Stimulated activated CD4-positive, alpha-beta T cell treated with anti-CD3 and anti-CD28 coated beads, Interleukin-2, amount 100 ng/mL, for 4 hours (primary cell): ENCODE data around the gene PAX6.

Experiments
- DNase-seq: peaks from one replicate; pipeline ENCODE4 v3.0.0-alpha.2; 2020; ENCODE audit warnings: low read depth

Gene PAX6

DNA sequence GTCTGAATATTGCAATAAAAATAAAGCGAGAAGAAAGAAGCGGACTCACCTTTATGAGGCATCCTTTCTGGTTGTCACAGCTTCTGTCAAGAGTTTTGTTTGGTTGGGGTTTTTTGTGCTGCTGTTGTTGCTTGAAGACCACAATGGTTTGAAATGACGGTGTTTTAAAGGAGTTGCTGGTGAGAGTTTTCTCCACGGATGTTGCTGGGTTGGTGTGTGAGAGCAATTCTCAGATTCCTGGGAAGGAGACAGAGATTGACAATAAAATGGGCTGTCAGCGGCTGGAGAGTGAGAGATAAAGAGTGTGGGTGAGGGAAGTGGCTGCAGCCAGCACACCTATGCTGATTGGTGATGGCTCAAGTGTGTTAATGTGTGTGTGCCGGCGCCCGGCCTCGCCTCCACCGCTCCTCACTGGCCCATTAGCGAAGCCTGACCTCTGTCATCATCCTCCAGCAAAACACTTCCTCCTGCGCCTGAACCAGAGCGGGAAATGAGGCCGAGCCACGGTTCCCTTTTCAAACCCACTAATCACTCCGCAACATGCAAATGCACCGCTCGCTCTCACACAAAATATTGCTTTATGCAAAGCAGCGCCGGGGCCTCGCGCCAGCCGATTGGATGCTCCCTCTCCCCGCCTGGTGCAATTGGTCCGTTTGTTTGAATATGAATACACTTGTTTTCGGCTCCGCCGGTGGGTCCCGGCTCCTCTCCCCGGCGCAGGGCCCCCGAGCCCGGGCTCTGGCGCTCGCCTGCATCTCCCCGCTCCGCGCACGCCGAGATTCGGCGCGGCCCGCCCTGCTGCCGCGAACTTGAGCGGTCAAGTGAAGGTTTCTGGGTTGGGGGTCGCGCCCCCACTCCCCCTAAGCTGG lies at the start of gene PAX6:
Gene PAX6 (minus strand): TSS at position 544 of the 869 bp plus-strand sequence. CDS start 4,911 bp downstream, outside the sequence.
- DNase-seq: no peak

DNA sequence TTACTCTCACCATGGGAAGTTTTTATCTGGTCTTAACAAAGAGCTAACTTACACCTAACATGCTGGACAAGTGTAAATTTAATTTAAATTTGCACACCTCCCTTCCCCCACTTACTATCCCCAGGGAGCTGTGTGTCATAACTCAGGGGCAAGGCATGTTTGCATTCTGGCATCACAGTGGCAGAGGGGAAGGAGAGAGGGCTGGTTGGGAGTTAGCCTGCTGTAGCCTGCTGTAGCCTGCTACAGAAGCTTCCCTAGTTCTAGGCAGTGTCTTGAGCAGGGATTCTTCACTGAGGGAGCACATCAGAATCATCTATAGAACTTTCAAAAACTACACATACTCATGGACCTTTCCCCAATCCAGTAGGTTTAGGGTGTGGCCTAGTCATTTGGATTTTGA lies 49.3 kb upstream of the PAX6 start:
- no peak for DNase-seq

DNA sequence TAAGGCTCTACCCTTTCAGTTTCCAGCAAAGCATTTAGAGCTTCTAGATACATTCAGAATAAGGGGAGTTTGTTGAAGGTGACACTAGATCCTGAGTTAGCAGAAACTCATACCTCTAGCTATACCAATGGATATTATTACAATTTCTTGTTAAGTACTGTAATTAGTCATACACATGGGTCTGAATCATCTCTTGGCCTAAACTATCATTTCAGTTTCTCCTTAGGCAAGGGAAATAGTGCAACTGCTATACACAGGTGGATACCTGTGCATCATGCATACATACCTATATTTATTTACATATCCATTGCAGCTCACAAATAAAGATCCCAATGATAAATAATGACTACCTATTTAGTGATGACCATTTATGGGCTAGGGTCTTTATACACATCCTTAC lies 45.1 kb upstream of the PAX6 start:
- DNase-seq: no peak

DNA sequence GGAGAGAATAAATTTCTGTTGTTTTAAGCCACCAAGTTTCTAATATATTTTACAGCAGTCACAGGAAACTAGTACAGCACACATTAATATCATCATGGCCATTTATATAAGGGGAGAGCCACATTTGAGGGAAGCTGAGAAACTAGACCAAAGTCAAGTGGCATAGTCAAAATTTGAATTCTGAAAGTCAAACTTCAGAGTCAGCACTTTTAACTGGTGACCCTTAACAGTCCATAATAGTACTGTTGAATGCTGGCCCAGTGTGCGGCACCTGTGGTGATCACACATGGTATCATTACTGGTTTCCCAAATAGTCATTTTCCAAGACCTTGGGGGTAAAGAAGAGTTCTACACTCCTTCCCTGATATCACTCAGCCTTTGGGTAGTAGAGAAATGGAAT lies 44.3 kb upstream of the PAX6 start:
- no peak for DNase-seq

DNA sequence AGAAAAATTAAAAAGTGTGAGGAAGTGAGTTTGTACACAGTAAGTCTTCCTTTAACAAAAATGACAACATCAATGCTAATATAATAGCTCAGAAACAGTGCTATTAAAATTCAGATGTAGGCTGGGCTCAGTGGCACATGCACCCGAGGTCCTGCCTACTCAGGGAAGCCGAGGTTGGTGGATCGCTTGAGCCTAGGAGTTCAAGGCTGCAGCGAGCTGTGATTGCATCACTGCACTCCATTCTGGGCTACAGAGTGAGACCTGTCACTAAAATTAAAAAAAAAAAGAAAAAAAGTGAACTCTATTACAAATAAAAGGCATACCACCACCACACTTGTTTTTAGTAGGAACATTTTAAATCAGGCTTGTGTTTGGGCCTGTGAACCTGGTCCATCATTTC lies 39.2 kb upstream of the PAX6 start:
- DNase-seq: no peak

DNA sequence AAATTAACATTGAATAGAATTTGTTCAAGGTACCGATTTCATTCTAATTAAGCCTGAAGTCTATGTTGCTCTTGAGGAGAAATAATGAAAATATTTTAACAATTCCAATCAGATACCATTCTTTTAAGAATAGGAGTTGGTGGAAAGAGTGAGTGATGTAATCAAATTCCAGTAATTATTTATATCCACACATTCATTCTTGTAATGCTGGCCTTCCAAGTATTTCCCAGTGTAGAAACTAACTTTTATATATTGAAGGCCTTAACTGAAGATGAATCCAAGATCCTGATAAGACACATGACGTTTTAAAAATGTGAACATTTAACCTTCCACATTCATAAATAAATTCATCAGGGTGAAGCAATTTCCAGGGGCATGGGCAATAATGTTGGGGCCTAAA lies 36.6 kb upstream of the PAX6 start:
- no peak for DNase-seq

DNA sequence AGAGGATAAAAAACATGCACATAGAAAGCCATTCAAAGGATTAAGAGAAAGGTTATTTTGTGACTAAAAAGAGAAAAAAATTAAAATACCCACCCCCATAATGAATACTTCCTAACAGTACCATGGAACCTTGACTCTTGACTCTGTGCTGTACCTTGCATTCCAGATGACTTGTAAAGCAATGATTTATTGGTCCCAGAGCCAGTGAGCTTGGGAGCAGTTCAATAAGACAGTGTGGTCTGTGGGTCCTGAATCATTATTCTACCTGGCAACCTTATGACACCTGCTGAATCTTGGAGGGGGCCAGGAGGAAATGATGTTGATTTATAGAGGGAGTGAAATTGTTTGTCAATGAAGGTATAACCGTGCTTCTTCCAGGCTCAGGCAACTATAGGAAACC lies 34.2 kb upstream of the PAX6 start:
- DNase-seq: no peak

DNA sequence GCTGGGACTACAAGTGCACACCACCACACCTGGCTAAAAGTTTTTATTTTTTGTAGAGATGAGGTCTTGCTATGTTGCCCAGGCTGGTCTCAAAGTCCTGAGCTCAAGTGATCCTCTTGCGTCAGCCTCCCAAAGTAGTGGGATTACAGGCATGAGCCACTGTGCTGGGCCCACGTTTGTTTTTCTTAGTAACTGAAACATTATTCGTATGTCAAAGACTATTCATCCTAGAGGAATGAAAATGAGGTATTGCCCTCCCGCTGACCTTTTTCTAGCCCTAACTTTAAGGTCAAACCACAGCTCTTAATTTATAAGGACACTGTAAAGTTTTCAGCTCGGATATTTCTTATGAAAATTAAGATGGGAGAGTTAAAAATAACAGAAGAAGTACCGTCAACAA lies 33.2 kb upstream of the PAX6 start:
- no peak for DNase-seq

DNA sequence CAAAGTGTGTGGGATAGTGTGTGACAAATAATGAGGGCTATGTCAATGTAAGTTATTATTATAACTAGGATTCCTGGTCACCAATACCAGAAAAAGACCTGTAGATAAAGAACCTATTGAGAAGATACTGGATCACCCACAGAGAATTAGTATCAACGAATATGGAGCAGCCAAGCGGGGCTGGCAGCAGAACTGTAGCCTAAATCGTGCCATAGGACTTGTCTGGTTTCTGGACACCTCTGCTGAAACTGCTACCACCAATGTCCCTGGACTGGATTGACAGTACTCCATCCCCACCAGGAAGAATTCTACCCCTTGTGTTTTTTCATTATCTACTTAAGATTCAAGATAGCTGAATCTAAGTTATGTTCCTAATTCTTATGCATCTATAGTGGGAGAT lies 30.3 kb upstream of the PAX6 start:
- DNase-seq: no peak

DNA sequence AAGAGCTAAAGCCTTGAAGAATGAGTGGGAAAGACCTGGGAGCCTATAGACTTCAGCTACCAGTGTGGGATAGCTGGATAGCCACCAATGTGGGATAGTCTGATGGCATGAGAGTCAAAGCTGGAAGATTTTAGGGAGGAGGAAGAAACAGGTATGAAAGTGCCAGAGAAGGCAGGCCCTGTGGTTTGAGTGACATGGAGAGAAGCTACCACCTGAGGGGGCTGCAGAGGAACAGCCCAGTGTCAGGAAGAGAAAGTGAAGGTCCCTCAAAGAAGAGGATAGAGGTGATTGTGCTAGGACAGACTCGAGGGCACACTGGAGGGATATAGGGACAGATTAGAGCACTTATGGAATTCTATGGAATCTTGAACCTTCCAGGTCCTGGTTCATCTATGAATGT lies 23.1 kb upstream of the PAX6 start:
- no peak for DNase-seq

DNA sequence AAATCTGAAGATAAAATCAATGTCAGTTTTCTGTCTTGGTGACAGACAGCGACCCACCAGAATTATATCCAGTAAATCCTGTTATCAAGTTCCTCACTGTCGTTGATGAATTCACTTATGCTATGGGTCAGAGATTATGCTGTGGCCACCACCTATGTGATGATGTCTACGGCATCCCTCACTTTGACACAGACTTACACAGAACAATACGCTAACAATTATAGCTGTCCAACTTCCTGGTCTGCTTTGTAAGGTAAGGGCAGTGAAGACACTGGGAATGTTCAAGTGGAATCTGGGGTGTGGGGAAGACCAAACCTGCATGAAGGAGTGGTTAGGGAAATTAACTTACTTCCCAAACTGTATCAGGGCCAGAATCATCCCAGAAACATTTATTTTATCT lies 19.3 kb upstream of the PAX6 start:
- DNase-seq: no peak

DNA sequence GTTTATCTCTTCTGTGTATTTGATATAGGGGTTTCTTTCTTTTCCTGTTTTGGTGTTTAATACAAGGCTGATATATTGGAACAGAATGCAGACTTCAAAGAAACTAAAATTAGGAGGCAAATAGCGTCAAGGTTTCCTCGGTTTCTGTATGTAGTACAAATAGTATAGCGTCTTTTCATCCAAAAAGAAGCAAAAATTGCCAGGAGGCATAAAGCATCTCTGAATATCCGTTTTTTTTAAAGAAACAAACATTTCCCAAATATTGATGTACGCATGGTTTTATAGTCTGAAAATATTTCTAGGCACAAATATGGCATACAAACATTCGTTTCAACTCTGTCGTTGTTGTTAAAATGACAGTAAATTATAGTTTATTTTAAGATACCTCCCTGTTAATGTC lies 17.1 kb upstream of the PAX6 start:
- no peak for DNase-seq

DNA sequence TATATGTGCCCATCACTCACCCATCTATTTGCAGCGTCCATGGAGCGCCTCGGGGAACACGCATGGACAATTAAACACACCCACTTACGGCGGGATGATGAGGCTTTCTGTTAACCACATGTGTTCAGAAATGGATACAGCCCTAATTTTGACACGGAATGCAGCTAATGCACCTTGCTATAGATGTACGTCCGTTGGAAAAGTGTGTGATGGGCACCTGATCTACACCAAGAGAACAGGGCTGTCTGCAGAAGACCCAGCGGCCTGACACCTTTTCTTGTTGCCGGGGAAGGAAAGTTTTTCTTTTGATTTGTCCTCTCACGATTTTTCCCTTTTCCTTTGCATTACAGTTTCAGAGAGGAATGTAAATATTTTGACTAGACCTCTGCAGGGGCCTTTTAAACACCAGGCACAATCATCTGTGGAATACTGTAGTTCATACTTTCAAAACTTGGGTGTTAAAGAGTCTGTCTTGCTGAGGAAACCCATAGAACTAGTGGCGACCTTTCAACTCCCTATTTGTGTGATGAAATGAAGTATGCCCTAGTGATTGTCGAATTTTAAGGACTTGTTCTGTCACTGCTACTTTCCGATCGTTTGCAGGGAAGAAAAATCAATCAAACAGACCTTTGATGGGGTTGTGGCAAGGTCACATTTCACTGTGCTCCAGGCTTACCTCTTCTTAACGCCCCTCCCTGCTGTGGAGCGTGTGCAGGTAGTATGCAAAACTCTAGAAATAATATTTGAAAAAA lies 16.5 kb upstream of the PAX6 start:
- no peak for DNase-seq

DNA sequence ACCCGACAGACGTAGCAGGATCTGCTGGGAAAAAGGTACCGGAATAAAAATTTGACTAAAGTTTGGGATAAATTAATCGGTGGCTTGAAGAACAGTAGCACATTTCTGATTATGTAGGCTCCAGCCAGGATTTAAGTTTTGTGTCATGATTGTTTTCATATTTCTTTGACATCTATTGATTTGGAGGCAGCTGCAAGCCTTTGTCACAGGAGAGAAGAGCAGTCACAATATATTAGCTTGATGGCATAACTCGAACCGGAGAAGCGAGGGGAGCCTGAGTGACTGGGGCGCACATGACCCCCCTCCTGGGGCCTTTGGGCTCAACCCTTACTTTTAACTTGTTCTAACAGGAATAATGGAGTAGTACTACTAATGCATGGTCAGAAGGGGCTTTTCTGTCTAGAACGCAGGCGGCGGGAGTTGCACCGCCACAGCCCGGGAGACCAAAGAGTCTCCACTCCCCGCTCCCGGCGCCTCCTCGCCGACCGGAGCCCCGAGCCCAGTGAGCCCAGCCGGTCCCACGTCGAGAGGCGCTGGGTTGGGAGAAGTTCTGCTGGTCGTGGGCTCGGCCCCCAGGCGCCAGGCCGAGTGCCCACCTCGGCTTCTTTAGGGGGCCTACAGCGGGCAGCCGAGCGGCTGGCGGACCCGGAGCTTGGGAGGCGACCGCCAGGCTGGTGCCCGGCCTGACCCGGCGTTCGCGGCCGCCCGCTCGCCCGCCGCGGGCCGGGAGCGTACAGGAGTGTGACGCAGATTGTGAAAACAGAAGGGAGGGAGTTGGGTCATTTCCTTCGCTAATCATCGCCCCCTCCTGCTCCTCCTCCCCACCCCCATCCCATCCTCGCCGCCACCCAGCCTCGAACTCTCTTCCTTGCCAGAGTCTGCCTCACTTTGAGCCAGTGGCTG lies 15.7 kb upstream of the PAX6 start:
- DNase-seq: no peak

DNA sequence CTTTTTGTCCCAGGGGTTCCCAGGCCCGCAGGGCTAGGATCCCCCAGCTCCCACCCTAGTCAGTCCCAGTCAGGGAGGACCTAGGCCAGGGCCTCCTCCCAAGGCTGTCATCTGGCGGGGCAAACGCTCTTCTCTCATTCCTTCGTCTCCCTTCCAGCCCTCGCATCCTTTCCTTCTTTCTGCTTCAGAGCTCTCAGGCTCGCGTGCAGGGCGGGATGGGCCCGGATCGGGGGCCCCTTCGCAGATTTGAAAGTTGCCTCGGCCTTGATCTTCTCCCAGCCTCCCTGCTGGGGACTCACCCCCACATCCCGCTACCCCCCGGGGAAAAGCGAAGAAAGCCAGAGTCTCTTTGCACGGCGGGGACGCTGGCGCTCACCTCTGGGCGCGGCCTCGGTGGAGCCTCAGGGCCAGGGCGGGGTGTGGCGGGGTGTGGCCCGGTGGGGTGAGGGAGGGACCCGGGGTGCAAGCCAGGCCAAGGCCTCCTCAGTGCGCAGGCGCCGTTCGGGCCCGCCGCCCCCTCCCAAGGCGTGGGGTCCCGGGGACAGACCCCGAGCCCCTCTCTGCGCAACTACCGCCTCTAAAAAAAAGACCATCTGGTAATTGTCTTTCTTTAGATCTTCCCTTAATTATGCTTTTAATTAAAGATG lies 14.8 kb upstream of the PAX6 start:
- no peak for DNase-seq

DNA sequence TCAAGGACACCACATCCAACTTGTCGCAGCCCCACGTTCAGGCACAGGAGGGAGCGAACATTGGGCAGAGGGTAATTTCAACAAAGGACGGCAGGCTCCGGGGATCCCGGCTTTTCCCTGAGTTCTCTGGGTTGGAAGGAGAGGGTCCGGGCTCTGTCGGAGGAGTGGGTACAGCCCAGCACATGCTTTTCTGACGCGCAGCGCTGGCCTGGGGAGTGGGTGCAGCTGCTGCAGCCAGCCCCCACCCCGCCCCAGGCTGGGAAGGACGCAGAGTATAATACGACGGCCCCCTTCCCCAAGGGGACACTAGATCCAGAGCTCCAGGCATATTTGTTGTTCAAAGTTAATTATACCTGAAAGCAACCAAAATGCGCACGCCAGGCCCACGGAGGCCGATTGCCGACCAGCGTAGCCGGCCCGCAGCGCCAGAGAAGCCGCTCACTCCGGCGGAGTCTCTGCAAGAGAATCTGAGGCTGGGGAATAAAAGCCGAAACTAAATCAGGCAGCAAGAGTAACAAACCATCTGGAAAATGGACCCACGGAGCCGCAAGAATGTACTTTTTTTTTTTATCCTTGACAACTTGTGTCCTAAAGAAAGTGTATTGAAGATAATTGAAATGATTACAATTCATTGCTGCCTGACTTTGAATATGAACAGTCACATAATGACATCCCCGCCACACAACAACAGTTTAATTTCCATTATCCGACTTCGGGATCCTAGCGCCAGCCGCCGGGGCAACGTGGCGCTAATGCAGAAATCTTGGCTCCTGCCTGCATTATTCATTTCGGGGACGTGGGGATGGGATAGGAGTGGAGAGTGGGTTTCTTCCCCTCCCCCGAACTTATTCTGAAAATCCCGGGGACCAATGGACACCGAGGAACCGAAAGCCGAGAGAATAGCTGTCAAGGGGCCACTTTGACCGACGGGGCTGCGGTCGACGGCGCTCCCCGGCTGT lies 14.0 kb upstream of the PAX6 start:
- no peak for DNase-seq

DNA sequence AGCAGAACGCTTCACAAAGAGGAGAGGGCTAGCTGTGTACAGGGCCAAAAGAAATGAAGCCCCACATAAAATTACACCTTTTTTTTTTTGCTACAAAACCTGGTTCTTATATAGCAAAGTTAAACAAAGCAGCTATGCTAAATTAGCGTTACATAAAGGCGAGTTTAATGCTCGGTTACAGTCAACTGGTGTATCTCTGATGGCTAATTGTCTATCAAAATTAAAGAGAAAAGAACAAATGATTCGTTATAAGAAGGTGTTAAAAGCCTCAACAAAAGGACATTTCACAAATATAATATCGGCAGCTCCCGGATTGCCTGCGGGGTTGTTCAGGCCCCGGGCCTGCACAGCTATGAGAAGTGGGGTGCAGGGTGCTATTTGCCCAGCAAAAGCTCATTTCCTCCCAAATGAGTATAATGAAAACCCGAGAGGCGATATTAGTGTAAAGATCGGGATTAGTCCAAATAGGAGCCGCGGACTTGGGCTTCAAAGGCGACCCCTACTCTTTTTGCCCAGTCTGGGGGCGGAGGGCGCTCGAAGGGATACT lies 13.3 kb upstream of the PAX6 start:
- DNase-seq: no peak

DNA sequence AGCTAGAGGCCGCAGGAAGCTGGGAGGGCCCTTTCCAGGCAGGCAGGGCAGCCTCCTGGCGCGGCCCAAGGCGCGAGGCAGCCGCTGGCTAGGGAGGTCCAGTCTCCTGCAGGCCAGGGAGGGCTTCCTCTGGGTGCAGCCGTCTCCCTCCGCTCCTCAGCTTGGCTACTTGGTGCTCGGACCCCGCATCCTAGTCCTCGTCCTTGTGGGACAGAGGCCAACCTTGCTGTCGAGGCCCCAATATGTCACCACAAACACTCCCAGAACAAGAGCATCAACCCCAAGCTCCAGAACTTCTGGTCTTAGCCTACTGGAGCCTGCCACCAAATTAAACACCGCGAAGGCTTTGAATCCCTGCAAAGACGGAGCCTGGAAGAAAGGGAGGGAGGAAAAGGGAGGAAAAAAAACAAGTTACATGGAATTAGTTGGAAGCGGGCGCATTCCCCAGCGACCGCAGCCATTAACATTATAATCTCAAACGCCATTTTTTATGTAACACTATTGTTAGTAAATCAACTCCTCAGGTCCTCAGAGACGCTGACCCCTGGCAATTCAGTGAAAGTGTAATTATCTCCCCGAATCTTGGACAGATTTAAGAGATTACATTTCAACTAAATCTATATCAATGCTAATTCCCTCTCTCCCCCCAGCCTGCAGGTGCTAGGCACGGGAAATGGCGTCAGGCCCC lies 12.7 kb upstream of the PAX6 start:
- no peak for DNase-seq

DNA sequence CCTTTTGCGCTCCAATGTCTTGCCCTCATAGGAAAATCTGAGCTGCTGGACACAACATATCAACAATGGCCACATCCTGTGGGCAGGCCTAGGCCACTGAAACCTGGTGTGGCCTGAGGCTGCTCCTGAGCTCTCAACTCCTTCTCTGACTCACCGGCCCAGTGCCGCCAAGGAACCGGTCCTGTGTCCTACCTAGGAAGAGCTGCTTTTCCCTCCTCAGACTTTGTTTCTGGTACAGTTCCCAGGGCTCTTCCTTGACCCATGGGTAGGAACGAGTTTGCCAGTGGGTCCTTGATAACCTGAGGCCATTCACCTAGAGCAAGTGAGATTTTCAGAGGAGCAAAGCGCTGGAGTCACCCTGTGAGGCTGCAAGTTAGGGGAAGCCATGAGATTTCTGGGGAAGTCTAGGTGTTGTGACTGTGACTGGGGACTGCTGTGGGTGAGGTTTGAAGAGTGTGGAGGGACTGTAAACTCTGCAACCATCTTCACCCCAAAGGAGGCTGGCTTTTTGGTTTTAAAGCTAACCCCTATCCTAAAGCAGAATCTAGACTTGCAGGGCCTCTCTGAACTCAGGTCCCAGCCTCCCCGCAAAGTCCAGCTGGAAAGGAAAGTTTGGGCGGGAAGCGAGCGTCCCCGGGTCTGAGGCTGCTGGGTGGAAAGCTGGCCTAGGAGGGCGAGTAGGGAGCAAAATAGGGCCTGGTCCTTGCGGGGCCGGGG lies 12.0 kb upstream of the PAX6 start:
- DNase-seq: no peak
